GM12892 (cell line): ENCODE results near the gene MICAL2.

Experiments
- DNase-seq: peaks from one replicate; pipeline ENCODE4 v3.0.0; 2011; ENCODE audit not compliant: insufficient read length
- FAIRE-seq: peaks from 2 replicates; lab custom pipeline; 2011; peaks lifted over from hg19 to GRCh38; lab: Jason Lieb, UNC
- POLR2A ChIP-seq: IDR thresholded peaks from 2 replicates; pipeline ENCODE4 v1.6.1; 2011; ENCODE audit warnings: low read depth, low read length, control low read depth
- POLR2AphosphoS5 ChIP-seq: IDR thresholded peaks from 2 replicates; pipeline ENCODE4 v1.6.1; 2011; ENCODE audit warnings: low read depth, low read length, control low read depth
- TAF1 ChIP-seq: IDR thresholded peaks from 2 replicates; pipeline ENCODE4 v1.6.1; 2011; ENCODE audit warnings: low read depth, mild to moderate bottlenecking, control low read depth, low read length, borderline replicate concordance

MICAL2 gene

GRCh38 chr11:12156301-12157140 lies 46.1 kb downstream of the MICAL2 start:
- no peak for DNase-seq

GRCh38 chr11:12157241-12157661 lies 46.9 kb downstream of the MICAL2 start:
- no peak for FAIRE-seq
- no peak for TF ChIP-seq TAF1
- TF ChIP-seq POLR2AphosphoS5 = no peak
- no peak for TF ChIP-seq POLR2A

More at GRCh38 chr11:12156301-12157140, 46.1 kb downstream of the MICAL2 start:
- TF ChIP-seq TAF1 (no peak), POLR2A (no peak), POLR2AphosphoS5 (no peak)
- no peak for FAIRE-seq

GRCh38 chr11:12158909-12159308 lies 48.5 kb downstream of the MICAL2 start:
- FAIRE-seq (no peak), DNase-seq (no peak)
- no peak for TF ChIP-seq POLR2AphosphoS5

More at GRCh38 chr11:12157241-12157661, 46.9 kb downstream of the MICAL2 start:
- DNase-seq = no peak

GRCh38 chr11:12159351-12160099 lies 49.1 kb downstream of the MICAL2 start:
- FAIRE-seq (no peak), DNase-seq (no peak)
- TF ChIP-seq POLR2AphosphoS5 (no peak), POLR2A (no peak), TAF1 (no peak)

GRCh38 chr11:12160231-12160630 lies 49.8 kb downstream of the MICAL2 start:
- FAIRE-seq (no peak), DNase-seq (no peak)
- TF ChIP-seq POLR2AphosphoS5 (no peak), TAF1 (no peak)

- no peak for TF ChIP-seq POLR2A
- no peak for TF ChIP-seq POLR2AphosphoS5
- TF ChIP-seq TAF1 = no peak
- DNase-seq = no peak
- no peak for FAIRE-seq
These were observed 50.3 kb downstream of the MICAL2 start for GRCh38 chr11:12160680-12161079.

GRCh38 chr11:12161137-12161536 lies 50.7 kb downstream of the MICAL2 start:
- TF ChIP-seq POLR2A (no peak), TAF1 (no peak), POLR2AphosphoS5 (no peak)
- DNase-seq = no peak
- FAIRE-seq = no peak

- TF ChIP-seq POLR2AphosphoS5 (no peak), POLR2A (no peak), TAF1 (no peak)
- FAIRE-seq = no peak
- no peak for DNase-seq
These were observed 51.4 kb downstream of the MICAL2 start for GRCh38 chr11:12161603-12162350.

- no peak for FAIRE-seq
- DNase-seq = no peak
- TF ChIP-seq TAF1 (no peak), POLR2A (no peak), POLR2AphosphoS5 (no peak)
These were observed 52.3 kb downstream of the MICAL2 start for GRCh38 chr11:12162652-12163051.

- FAIRE-seq (no peak), DNase-seq (no peak)
- no peak for TF ChIP-seq TAF1
- no peak for TF ChIP-seq POLR2AphosphoS5
- no peak for TF ChIP-seq POLR2A
These were observed 53.0 kb downstream of the MICAL2 start for GRCh38 chr11:12163181-12163941.

GRCh38 chr11:12164061-12165014 lies 53.9 kb downstream of the MICAL2 start:
- no peak for DNase-seq
- TF ChIP-seq POLR2AphosphoS5 = no peak
- TF ChIP-seq POLR2A = no peak
- no peak for TF ChIP-seq TAF1
- FAIRE-seq = no peak
